ENCODE results near the gene ZNF830.
"Not testable (repeated sequence)": the region's sequence is repeated elsewhere in the genome, so short reads cannot be mapped to it uniquely, and the experiment has no call there.

The ZNF830 gene

GRCh38 chr17:34961093-34961911, at the start of gene ZNF830, which contains the start of gene CCT6B:
Gene ZNF830, plus strand, starts transcription at chr17:34961540. Its CDS starts 27 bp downstream, at chr17:34961567.
Gene CCT6B, minus strand, starts transcription at chr17:34961460. Its CDS starts 67 bp downstream, at chr17:34961393.
- DNase-seq (ENCODE audit: low read depth): peak; percentile 77

GRCh38 chr17:34913001-34913400, 48.3 kb upstream of the ZNF830 start:
- DNase-seq (ENCODE audit: low read depth): no peak

GRCh38 chr17:34916120-34916519, 45.2 kb upstream of the ZNF830 start:
- DNase-seq (ENCODE audit: low read depth): no peak

GRCh38 chr17:34917381-34917780, 44.0 kb upstream of the ZNF830 start:
- DNase-seq (ENCODE audit: low read depth): no peak

- DNase-seq (ENCODE audit: low read depth): no peak
These were observed 40.7 kb upstream of the ZNF830 start for GRCh38 chr17:34920676-34921075.

- DNase-seq (ENCODE audit: low read depth): no peak
These were observed 34.7 kb upstream of the ZNF830 start for GRCh38 chr17:34926661-34927060.

- no peak for DNase-seq (ENCODE audit: low read depth)
These were observed 31.1 kb upstream of the ZNF830 start for GRCh38 chr17:34930283-34930682.

GRCh38 chr17:34950780-34951179, 10.6 kb upstream of the ZNF830 start:
- DNase-seq (ENCODE audit: low read depth): not testable (repeated sequence)

GRCh38 chr17:34958438-34958837, 2.9 kb upstream of the ZNF830 start:
- no peak for DNase-seq (ENCODE audit: low read depth)

GRCh38 chr17:34974179-34974578, 12.8 kb downstream of the ZNF830 start:
- no peak for DNase-seq (ENCODE audit: low read depth)

- DNase-seq (ENCODE audit: low read depth): no peak
These were observed 13.8 kb downstream of the ZNF830 start for GRCh38 chr17:34974794-34975785.

GRCh38 chr17:34979153-34979552, 17.8 kb downstream of the ZNF830 start:
- DNase-seq (ENCODE audit: low read depth): no peak

- no peak for DNase-seq (ENCODE audit: low read depth)
These were observed 18.5 kb downstream of the ZNF830 start for GRCh38 chr17:34979650-34980352.

- DNase-seq (ENCODE audit: low read depth): peak; percentile 89
These were observed 19.0 kb downstream of the ZNF830 start, which contains the start of gene LIG3 for GRCh38 chr17:34980353-34980680. Gene LIG3, plus strand, starts transcription at chr17:34980512. Its CDS starts 2,494 bp downstream, at chr17:34983006.

- peak; percentile 66 for DNase-seq (ENCODE audit: low read depth)
These were observed 19.6 kb downstream of the ZNF830 start for GRCh38 chr17:34980681-34981537.

- DNase-seq (ENCODE audit: low read depth): no peak
These were observed 20.4 kb downstream of the ZNF830 start for GRCh38 chr17:34981538-34982241.

- no peak for DNase-seq (ENCODE audit: low read depth)
These were observed 25.9 kb downstream of the ZNF830 start for GRCh38 chr17:34987232-34987631.

- no peak for DNase-seq (ENCODE audit: low read depth)
These were observed 27.3 kb downstream of the ZNF830 start for GRCh38 chr17:34988644-34989043.

- no peak for DNase-seq (ENCODE audit: low read depth)
These were observed 28.1 kb downstream of the ZNF830 start for GRCh38 chr17:34989473-34989872.

- DNase-seq (ENCODE audit: low read depth): no peak
These were observed 29.6 kb downstream of the ZNF830 start for GRCh38 chr17:34990921-34991365.

Measured in activated T-cell treated with anti-CD3 and anti-CD28 coated beads for 1 hour (primary cell).